HG03196 (cell line): ENCODE data around the gene BEND4.

Experiments
- ATAC-seq: cut with Tn5 transposase; IDR thresholded peaks from one replicate; pipeline ENCODE4 v1.9.1; 2021; ENCODE audit not compliant: unreplicated experiment

The BEND4 gene

GRCh38 chr4:42112846-42113245, 39.6 kb downstream of the BEND4 start:
- no peak for ATAC-seq

GRCh38 chr4:42104521-42104920, 47.9 kb downstream of the BEND4 start:
- ATAC-seq, result no peak

GRCh38 chr4:42101446-42101975, 50.9 kb downstream of the BEND4 start:
- ATAC-seq, result no peak

GRCh38 chr4:42088386-42088785, 64.1 kb downstream of the BEND4 start:
- no peak for ATAC-seq

GRCh38 chr4:42083816-42084215, 68.6 kb downstream of the BEND4 start:
- ATAC-seq, result no peak

- ATAC-seq, result peak; percentile 73
Observed at GRCh38 chr4:42080306-42080705, 72.1 kb downstream of the BEND4 start.

- ATAC-seq, result peak; percentile 79
Observed at GRCh38 chr4:42078184-42078801, 74.2 kb downstream of the BEND4 start.

GRCh38 chr4:42074294-42074693, 78.2 kb downstream of the BEND4 start:
- no peak for ATAC-seq

GRCh38 chr4:42070463-42070862, 82.0 kb downstream of the BEND4 start:
- ATAC-seq, result no peak

- no peak for ATAC-seq
Observed at GRCh38 chr4:42067264-42067663, 85.2 kb downstream of the BEND4 start.

- ATAC-seq, result no peak
Observed at GRCh38 chr4:42066402-42066801, 86.1 kb downstream of the BEND4 start.
